AG09309 (cell line): Measurements from ENCODE around the gene CHRDL2.
"Not testable (repeated sequence)": the region's sequence is repeated elsewhere in the genome, so short reads cannot be mapped to it uniquely, and the experiment has no call there.

Experiments
- DNase-seq: peaks from one replicate; pipeline ENCODE4 v3.0.0-alpha.2; 2010; ENCODE audit warnings: low read depth
- H3K4me3 ChIP-seq: 2 replicates; pipeline ENCODE4 v1.5.1; 2011; ENCODE audit warnings: mild to moderate bottlenecking, low read depth, low read length, moderate library complexity; ENCODE audit not compliant: control insufficient read depth
- TF ChIP-seq, protein P1 (sequence below): IDR thresholded peaks from 2 replicates; pipeline ENCODE4 v1.5.1; 2011; ENCODE audit warnings: mild to moderate bottlenecking, low read depth, low read length, inconsistent platforms; ENCODE audit not compliant: insufficient read depth, control insufficient read depth; ENCODE audit errors: missing control alignments

CHRDL2 gene

DNA sequence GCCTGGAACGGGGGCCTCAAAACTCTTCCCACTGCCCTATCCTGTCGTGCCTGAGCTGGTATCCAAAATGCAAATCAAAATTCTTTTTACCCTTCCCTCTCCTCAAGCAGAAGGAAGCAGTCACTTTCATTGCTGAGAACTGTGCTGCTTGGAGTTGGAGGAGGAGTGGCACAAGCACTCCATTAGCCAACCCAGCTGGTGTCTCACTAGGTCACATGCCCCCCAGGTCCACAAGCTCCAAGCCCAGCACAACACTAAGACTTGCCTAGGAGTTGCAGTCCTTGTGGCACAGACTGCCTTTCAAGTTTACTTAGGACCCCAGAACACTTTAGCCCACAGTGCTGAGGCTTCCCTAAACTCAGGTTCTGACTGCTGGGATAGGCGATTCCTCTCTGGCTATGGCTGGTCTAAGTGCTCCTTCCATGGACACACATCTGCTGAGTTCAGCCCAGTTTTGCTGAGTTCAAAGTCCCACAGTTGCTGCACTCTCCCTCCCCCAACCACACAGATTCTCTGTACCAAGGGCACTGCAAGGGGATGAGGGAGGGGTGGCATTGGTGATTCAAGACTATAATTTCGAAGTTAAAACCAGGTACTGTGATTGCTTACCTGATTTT lies 68.6 kb downstream of the CHRDL2 start:
- DNase-seq, result no peak
- TF ChIP-seq, protein P1, sequence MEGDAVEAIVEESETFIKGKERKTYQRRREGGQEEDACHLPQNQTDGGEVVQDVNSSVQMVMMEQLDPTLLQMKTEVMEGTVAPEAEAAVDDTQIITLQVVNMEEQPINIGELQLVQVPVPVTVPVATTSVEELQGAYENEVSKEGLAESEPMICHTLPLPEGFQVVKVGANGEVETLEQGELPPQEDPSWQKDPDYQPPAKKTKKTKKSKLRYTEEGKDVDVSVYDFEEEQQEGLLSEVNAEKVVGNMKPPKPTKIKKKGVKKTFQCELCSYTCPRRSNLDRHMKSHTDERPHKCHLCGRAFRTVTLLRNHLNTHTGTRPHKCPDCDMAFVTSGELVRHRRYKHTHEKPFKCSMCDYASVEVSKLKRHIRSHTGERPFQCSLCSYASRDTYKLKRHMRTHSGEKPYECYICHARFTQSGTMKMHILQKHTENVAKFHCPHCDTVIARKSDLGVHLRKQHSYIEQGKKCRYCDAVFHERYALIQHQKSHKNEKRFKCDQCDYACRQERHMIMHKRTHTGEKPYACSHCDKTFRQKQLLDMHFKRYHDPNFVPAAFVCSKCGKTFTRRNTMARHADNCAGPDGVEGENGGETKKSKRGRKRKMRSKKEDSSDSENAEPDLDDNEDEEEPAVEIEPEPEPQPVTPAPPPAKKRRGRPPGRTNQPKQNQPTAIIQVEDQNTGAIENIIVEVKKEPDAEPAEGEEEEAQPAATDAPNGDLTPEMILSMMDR, result no peak
- no peak overlapping the region for H3K4me3 ChIP-seq

DNA sequence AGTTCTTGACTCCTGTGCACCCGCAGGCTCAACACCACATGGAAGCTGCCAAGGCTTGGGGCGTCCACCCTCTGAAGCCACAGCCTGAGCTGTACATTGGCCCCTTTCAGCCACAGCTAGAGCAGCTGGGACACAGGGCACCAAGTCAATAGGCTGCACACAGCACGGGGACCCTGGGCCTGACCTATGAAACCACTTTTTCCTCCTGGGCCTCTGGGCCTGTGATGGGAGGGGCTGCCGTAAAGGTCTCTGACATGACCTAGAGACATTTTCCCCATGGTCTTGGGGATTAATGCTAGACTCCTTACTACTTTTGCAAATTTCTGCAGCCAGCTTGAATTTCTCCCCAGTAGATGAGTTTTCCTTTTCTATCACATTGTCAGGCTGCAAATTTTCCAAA lies 72.1 kb downstream of the CHRDL2 start:
- not testable (repeated sequence) for DNase-seq, H3K4me3 ChIP-seq

DNA sequence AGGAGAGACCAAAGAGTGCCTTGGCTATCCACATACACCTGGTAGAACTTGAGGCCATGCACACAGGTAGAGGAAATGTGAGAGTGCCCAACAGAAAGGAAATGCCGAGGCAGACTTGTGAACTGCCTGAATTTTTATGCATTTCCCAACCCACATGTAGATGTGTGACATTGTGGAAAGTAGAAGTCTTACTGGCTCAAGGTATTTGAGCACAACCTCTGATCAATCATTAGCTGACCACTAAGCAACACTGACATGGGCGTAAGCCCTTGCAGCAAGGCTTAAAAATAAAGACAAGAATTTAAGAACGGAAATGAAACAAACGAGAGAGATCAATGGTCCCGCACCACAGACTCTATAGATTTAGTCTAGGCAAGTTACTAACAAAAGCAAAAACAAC lies 76.2 kb downstream of the CHRDL2 start:
- TF ChIP-seq, protein P1, result no peak

DNA sequence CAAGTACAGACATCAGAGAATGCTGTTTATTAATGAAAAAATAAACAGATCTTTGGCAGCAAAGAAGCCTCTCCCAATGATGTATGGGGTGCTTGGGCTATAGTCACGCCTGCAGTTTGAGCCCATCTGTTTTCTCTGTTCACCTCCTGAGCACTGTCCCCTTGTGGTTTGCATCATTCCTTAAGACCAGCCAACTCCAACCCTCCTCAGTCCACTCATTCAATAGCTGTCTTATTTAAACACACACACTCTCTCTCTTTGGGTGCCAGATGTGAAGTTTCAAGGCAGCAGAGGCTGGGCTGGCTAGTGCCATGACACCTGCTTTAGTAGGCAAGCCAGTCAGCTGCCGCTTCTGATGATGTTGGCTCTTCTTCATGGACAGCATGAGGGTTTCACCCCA lies 80.7 kb downstream of the CHRDL2 start:
- TF ChIP-seq, protein P1, result no peak
- no peak for DNase-seq
- H3K4me3 ChIP-seq, result no peak overlapping the region

More for the DNA sequence above, 76.2 kb downstream of the CHRDL2 start:
- no peak for DNase-seq
- no peak overlapping the region for H3K4me3 ChIP-seq

DNA sequence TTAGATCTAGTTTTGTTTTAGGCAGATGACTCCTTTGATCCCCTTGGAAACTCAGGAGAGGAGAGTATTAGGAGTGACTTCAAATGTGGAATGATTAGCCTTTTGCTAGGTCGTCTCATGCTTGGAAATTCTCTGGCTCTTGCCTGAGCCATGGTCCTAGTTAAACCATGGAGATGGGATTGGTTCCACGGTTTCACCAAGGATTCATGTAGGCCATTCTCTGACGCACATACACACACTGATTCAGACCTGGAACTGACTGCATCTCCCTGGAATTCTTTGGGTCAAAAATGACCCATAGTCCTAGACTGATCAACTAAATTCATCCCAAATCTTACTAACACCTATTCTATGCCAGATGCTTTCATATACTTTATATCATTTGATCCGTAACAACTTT lies 82.3 kb downstream of the CHRDL2 start:
- TF ChIP-seq, protein P1, result no peak
- DNase-seq, result peak; percentile 47
- H3K4me3 ChIP-seq, result no peak overlapping the region

DNA sequence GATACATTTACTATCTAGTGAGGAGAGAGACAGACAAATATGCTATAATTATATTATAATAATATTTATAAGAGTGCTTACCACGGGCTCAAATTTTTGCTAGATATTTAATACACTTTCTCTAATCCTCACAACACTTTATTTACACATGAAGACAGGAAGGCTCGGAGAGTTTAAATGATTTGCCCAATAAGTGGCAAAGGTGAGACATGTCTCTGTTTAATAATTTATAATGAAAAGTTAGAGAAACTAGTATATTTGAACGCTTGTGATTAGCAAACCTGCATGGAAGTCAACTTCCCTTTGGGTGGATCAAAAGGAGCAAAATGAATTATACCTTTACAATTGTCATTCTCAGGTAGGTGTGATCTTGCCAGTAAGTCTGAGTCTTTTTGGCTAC lies 83.4 kb downstream of the CHRDL2 start:
- TF ChIP-seq, protein P1, result no peak
- H3K4me3 ChIP-seq, result no peak overlapping the region
- DNase-seq, result no peak

DNA sequence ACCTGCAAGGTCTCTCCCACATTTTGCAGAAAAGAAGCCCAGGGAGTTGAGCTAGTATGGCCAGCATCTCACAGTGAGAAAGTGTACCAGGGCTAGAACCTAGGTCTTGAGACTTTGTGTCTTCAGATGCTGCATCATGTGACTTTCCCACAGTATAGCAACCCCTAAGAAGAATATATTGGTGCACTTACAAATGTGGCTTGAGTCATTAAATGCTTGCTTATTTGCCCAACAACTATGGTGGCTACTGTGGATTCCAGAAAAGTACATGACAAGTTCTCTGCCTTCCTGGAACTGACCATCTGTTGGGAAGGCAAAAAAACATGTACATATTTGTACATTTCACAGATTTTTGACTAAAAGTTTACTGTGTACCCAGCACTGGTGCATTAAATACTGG lies 83.8 kb downstream of the CHRDL2 start:
- DNase-seq, result no peak
- H3K4me3 ChIP-seq, result no peak overlapping the region
- TF ChIP-seq, protein P1, result no peak
